OCI-LY7 (cell line): ENCODE results near the gene B3GNT3.

Experiments
- EZH2phosphoT487 ChIP-seq: fragments of 200-600 bp; sonication (generic); IDR thresholded peaks from 2 replicates; pipeline ENCODE4 v1.6.1; 2018; ENCODE audit warnings: low read depth, borderline replicate concordance, mild to moderate bottlenecking, mixed run types, antibody characterized with exemption, low read length, moderate library complexity, mixed read lengths
- TF ChIP-seq, protein P1 (sequence below): fragments of 200-600 bp; sonication (generic); conservative IDR thresholded peaks from 2 replicates; pipeline ENCODE4 v1.5.1; 2014; ENCODE audit warnings: mild to moderate bottlenecking, antibody characterized with exemption, low read length, moderate library complexity, mixed read lengths

DNA sequence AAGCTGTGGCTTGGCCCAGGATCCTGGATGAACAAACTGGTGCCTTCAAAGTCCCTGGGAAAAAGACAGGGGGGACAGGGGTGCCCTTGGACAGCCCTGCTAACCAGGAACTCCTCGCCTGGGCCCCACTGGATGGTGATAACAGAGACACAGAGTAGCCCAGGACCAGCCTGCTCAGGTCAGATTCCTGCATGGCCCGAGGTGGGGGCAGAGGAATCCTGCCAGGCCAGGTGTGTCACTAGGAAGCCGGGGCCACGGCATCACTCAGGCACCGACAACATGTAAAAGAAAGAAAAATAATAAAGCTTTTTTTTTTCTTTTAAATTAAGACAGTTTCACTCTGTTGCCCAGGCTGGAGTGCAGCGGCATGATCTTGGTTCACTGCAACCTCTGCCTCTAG lies 59.1 kb downstream of the B3GNT3 start:
- TF ChIP-seq, protein P1, sequence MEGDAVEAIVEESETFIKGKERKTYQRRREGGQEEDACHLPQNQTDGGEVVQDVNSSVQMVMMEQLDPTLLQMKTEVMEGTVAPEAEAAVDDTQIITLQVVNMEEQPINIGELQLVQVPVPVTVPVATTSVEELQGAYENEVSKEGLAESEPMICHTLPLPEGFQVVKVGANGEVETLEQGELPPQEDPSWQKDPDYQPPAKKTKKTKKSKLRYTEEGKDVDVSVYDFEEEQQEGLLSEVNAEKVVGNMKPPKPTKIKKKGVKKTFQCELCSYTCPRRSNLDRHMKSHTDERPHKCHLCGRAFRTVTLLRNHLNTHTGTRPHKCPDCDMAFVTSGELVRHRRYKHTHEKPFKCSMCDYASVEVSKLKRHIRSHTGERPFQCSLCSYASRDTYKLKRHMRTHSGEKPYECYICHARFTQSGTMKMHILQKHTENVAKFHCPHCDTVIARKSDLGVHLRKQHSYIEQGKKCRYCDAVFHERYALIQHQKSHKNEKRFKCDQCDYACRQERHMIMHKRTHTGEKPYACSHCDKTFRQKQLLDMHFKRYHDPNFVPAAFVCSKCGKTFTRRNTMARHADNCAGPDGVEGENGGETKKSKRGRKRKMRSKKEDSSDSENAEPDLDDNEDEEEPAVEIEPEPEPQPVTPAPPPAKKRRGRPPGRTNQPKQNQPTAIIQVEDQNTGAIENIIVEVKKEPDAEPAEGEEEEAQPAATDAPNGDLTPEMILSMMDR = no peak
- TF ChIP-seq EZH2phosphoT487 = no peak
